GM19351 (cell line): ENCODE data around the gene RAMP3.

Source experiments
- ATAC-seq: cut with Tn5 transposase; IDR thresholded peaks from one replicate; pipeline ENCODE4 v1.9.1; 2021; ENCODE audit warnings: mild to moderate bottlenecking, moderate library complexity; ENCODE audit not compliant: unreplicated experiment

RAMP3 gene

GRCh38 chr7:45178241-45179225 lies 20.9 kb downstream of the RAMP3 start:
- ATAC-seq, result no peak

GRCh38 chr7:45179666-45180065 lies 22.1 kb downstream of the RAMP3 start:
- ATAC-seq, result no peak

GRCh38 chr7:45180084-45180986 lies 22.7 kb downstream of the RAMP3 start:
- no peak for ATAC-seq

- no peak for ATAC-seq
These were observed 23.8 kb downstream of the RAMP3 start for GRCh38 chr7:45181286-45181960.

GRCh38 chr7:45181991-45182855 lies 24.6 kb downstream of the RAMP3 start:
- ATAC-seq, result no peak

- no peak for ATAC-seq
These were observed 25.5 kb downstream of the RAMP3 start for GRCh38 chr7:45182856-45183710.

GRCh38 chr7:45183711-45184210 lies 26.2 kb downstream of the RAMP3 start:
- ATAC-seq, result no peak

GRCh38 chr7:45184326-45185027 lies 26.9 kb downstream of the RAMP3 start:
- ATAC-seq, result no peak

GRCh38 chr7:45185028-45185863 lies 27.7 kb downstream of the RAMP3 start:
- ATAC-seq, result no peak

GRCh38 chr7:45185864-45186250 lies 28.3 kb downstream of the RAMP3 start:
- ATAC-seq, result no peak

- ATAC-seq, result no peak
These were observed 28.7 kb downstream of the RAMP3 start for GRCh38 chr7:45186261-45186813.

GRCh38 chr7:45187089-45187945 lies 29.7 kb downstream of the RAMP3 start:
- no peak for ATAC-seq

GRCh38 chr7:45187946-45188411 lies 30.4 kb downstream of the RAMP3 start:
- ATAC-seq, result no peak

GRCh38 chr7:45188736-45189135 lies 31.1 kb downstream of the RAMP3 start:
- no peak for ATAC-seq

GRCh38 chr7:45189151-45189970 lies 31.8 kb downstream of the RAMP3 start:
- no peak for ATAC-seq
